Measurements from ENCODE around the gene AGPS. TPM values are rescaled to one million over a fixed set of nuclear protein-coding genes. Genes with fewer than 3 reads are reported as not detected.
"Not testable (repeated sequence)": the region's sequence is repeated elsewhere in the genome, so short reads cannot be mapped to it uniquely, and the experiment has no call there.

The AGPS gene
- total RNA-seq, 1 experiment from 2014 or later: 66.7 TPM

DNA sequence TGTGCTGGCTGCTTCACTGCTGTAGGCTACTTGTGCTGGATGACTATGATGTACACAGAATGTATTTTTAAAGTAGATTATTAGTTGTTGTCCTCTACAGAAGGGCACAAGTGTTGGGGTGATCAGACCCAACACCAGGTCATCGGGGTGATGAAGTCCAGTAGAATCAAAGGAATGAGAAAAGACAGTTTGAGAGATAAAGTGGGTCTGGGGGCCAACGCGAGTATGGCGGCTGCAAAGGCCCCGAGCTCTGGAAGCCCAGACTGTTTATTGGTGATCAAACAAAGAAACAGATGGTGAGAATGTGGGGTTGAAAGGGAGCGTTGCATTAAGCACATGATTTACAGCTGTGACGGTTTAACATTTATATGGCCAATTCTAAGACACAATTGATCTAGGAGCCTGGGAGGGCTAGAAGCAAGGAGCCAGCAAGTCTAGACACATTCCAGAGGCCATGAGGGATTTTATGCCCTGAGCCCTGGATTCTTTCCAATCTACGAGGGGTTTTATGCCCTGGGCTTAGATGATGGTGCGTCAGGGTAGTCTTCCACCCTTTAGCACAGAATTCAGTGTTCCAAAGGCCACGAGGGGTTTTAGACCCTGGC is 153.5 kb downstream of the AGPS start:
- no peaks in the 10 kb centered on the region for H3K4me1 ChIP-seq
- no peak overlapping the region for H3K27ac ChIP-seq
- H3K4me3 ChIP-seq: no peak overlapping the region
- no peaks in the 10 kb centered on the region for H3K36me3 ChIP-seq
- DNase-seq: no peak
- no peaks in the 10 kb centered on the region for H3K9me3 ChIP-seq (replicated peaks)
- no peaks in the 10 kb centered on the region for H3K27me3 ChIP-seq

DNA sequence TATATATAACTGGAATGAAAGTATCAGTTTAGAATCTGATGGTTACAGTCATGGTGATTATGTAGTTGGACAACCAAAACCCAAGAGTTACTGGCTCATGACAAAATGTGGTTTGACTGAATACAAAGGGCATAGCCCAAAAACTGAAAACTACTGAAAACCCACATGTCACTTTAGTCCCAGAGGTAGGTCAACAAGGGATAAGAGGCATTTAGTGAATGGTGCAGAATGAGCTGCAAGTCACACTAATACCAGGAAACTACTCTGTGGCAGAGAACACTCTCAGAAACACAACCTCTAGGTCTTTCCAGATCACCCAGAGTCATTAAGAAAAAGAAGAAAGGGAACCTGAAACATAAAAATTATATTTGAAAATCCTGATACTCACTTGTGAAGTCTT is 154.5 kb downstream of the AGPS start:
- no peak overlapping the region for H3K27ac ChIP-seq

DNA sequence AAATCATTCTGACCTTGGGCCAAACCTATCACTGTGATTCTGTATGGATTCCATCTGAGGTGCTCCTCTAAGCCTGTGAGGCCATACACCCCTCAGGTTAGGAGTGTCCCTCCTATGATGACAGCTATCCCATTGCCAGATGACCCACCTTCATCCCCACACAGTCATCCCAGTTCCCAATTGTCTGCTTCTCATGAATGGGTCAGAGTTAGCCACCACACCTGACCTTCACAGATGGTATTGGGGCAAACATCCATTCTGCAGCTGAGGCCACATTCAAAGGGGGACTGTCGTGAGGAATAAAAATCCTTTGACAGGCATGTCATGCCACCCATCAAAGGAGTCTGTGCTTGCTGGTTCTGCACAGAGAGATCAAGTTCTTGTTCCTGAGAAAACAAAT is 155.2 kb downstream of the AGPS start:
- Histone ChIP-seq H3K27me3 (no peaks in the 10 kb centered on the region), H3K4me1 (no peaks in the 10 kb centered on the region), H3K9me3 (replicated peaks) (no peaks in the 10 kb centered on the region), H3K36me3 (no peaks in the 10 kb centered on the region), H3K4me3 (no peak overlapping the region), H3K27ac (no peak overlapping the region)
- DNase-seq: no peak

More for the DNA sequence above, 154.5 kb downstream of the AGPS start:
- no peaks in the 10 kb centered on the region for H3K4me1 ChIP-seq
- H3K36me3 ChIP-seq: no peaks in the 10 kb centered on the region
- DNase-seq: no peak
- H3K9me3 ChIP-seq (replicated peaks): no peaks in the 10 kb centered on the region
- H3K27me3 ChIP-seq: no peaks in the 10 kb centered on the region
- H3K4me3 ChIP-seq: no peak overlapping the region

DNA sequence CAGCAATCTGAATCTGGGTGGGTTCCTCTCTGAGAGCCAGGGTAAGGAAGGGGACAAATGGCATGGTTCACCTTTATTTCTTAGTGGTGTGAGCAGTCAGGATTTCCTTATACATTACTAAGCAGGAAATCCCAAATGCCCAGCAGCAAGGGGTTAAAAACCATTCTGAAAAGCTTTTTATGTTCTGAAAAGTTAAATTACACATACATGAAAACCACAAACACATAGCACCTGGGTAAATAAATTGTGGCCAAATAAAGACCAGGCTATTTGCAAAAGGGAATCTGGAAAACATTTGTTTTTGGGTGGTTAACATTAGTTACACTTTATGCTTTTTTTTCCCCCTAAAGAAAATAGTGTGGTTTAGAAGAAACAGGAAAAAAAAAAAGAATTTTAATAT is 156.1 kb downstream of the AGPS start:
- no peaks in the 10 kb centered on the region for H3K27me3 ChIP-seq
- no peaks in the 10 kb centered on the region for H3K9me3 ChIP-seq (replicated peaks)
- no peak for DNase-seq
- no peaks in the 10 kb centered on the region for H3K36me3 ChIP-seq
- no peak overlapping the region for H3K4me3 ChIP-seq
- no peak overlapping the region for H3K27ac ChIP-seq
- H3K4me1 ChIP-seq: no peaks in the 10 kb centered on the region

DNA sequence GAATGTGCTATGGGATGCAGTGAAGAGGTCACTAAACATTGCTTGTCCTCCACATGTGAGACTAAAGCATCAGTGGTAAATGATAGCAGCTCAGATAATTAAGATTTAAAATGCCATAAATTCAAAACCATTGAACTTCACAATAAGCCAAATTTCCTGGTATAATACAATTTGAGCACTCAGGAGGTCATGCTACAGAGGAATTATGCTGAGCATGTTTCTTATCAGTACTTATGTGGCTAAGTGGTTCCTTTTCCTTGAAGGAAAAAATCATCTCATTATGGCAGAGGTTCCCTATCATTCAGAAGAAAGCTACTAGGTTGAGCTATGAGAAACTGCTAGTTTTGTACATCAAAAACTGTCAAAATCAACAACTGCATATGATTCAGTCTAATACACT is 156.6 kb downstream of the AGPS start:
- Histone ChIP-seq H3K27me3 (no peaks in the 10 kb centered on the region), H3K4me1 (no peaks in the 10 kb centered on the region; the same call in 1 of the 2 replicates), H3K27ac (no peak overlapping the region), H3K9me3 (replicated peaks) (no peaks in the 10 kb centered on the region), H3K4me3 (no peak overlapping the region), H3K36me3 (no peaks in the 10 kb centered on the region)
- no peak for DNase-seq

DNA sequence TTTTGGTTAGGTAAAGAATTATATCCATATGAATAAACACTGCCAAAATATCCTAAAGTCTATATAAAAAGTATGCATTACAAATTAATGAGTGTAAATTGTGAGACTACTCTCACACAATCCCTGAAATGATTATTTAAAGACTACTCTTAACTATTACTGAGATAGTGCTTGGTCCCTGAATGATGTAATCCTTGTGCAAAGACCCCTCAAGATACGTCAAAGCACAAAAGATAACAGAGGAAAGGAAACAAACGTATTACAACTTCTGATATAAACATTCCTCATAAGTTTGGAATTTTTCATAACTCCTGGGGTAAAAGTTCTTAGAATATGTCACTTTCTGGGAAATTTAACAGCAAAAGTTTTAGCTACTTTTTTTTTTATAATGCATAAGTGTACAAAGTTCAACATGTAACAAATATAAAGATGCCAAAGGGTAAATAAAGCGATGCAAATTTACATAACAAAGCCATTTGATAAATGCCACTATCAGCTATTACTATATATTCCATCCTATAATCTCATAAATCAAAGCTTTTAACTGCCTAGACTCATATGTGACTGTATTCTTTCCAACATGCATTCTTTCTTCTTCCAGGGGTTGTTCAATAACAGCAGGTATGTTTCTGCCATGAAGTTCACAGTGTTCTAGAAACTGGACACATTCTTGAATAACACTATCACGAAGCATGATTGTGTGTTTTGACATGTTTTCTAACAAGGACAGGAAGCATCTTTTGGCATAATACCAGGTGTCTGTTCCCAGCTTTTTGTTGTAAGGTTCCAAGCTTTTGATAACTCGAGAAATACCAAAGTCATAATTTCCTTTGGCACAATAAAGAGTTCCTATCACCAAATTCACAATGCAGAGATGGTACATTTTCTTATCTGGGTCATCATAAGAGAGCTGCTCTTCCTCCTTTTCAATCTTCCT is 158.0 kb downstream of the AGPS start:
- DNase-seq: no peak
- Histone ChIP-seq H3K27ac (no peak overlapping the region), H3K4me3 (no peak overlapping the region), H3K9me3 (replicated peaks) (no peaks in the 10 kb centered on the region), H3K36me3 (no peaks in the 10 kb centered on the region), H3K4me1 (no peaks in the 10 kb centered on the region; the same call in 1 of the 2 replicates), H3K27me3 (no peaks in the 10 kb centered on the region)

DNA sequence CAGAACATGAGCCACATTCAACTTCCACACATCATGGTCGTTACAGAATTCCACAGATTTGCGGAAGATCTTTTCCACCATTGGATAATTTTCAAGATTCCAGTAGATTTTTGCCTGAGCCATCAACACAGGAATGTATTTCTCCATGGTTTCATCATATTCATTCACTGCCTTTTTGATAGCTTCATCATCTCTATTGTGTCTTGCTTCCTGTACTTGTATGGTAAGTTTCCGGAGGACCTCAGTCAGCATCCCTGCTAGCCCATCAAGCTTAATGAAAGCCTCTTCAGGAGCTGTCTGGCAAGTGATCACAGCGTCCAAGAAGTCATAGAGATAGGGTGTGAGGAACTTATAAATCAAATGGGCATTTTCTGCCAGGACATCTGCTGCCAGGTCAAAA is 158.8 kb downstream of the AGPS start:
- not testable (repeated sequence) for DNase-seq; H3K36me3 ChIP-seq; H3K4me1 ChIP-seq; H3K27ac ChIP-seq; H3K9me3 ChIP-seq (replicated peaks); H3K4me3 ChIP-seq; H3K27me3 ChIP-seq

DNA sequence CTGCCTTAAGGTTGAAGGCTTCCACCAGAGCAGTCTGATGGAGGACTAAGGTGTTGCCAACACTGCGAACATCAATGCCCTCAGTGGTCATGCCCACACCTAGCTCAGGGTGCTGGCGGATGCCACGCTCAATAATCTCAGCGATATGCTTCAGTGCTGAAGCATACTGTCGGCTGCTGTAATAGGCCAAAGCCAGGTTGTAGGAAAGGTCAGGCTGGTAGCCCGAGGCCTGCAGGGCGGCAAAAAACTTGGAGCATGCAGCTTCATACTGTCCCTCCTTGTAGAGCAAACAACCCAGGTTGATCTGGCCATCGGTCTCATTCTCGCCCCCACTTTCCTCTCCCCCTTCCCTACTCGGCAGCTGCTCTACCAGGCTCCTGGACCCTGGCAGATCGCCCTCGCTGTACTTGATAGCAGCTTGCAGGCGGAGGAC is 159.4 kb downstream of the AGPS start:
- H3K9me3 ChIP-seq (replicated peaks): no peaks in the 10 kb centered on the region
- H3K4me1 ChIP-seq: no peaks in the 10 kb centered on the region; the same call in 1 of the 2 replicates
- DNase-seq: peak; percentile 82 to 86
- no peaks in the 10 kb centered on the region for H3K27me3 ChIP-seq
- no peaks in the 10 kb centered on the region for H3K36me3 ChIP-seq
- H3K27ac ChIP-seq: peak overlapping the region; percentile 98
- H3K4me3 ChIP-seq: peak overlapping the region; percentile 87

DNA sequence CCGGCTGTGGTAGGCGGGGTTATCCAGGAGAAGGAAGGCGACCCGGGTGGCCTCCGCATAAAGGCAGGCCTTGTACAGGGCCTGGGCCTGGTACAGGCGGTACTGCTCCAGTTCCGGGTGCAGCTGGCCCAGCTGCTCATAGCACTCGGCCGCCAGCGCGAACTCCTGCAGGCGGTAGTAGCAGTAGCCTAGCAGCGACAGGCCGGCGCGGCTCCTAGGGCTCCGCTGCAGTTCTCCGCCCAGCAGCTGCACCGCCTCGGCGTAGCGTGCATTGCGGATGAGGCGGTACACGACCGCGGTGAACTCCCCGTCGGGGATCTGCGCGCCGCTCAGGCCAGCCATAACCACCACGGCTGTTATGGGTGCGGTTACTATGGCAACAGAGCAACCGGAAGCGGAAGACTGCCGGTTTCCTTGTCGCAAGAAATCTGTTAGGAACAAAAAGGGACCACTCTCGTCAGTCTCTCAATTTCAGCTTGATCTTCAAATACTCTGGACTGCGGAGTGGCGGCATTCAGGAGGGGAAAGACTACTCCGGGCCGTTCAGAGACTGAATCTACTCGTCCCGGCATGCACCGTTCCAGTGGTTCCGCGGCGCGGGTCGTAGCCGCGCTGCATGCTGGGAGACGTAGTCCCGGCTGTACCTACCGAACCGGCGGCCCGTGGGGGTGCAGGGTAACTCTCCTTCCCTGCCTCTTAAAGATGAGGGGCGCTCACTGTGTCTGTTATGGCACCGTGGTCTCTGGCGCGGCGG is 160.0 kb downstream of the AGPS start:
- Histone ChIP-seq H3K27me3 (no peaks in the 10 kb centered on the region), H3K27ac (peak overlapping the region; percentile 98), H3K4me1 (no peaks in the 10 kb centered on the region; the same call in 1 of the 2 replicates), H3K4me3 (peak overlapping the region; percentile 87), H3K9me3 (replicated peaks) (no peaks in the 10 kb centered on the region), H3K36me3 (no peaks in the 10 kb centered on the region)
- peak; percentile 94 for DNase-seq

DNA sequence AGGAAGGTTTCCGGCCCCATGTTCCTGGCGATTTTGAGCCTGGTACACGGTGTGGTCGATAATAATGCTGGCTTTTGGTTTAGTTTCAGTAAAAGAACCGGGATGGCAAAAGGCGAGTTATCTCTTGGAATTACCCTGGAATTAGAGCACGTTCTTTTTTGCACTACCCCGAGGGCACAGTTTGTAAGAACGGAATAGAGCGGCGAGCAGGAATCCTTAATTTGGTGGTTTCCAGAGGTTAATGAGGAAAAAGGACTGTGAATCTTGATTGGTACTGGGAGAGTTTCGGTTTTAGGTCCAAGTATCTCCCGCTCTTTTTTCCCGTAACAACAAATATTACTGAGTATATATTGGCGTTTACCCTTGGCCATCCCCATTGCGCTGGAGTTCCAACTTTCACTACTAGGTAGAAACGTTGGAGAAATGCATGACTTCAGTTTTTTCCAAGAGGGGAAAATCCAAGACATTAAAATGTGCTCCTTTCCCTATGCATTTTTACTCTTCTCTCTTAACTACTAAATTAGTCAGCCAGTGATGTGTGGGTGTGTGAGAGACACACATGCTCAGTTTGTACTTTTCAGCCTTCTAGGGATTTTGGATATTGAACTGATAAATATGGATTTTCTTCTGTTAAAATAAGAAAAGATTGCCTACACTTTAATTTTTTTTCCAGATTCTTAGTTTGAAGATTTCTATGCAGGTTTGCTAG is 160.8 kb downstream of the AGPS start:
- H3K36me3 ChIP-seq: no peaks in the 10 kb centered on the region
- H3K27ac ChIP-seq: peak overlapping the region; percentile 98
- DNase-seq: no peak
- H3K9me3 ChIP-seq (replicated peaks): no peaks in the 10 kb centered on the region
- H3K27me3 ChIP-seq: no peaks in the 10 kb centered on the region
- peak overlapping the region; percentile 87 for H3K4me3 ChIP-seq
- no peaks in the 10 kb centered on the region; the same call in 1 of the 2 replicates for H3K4me1 ChIP-seq

DNA sequence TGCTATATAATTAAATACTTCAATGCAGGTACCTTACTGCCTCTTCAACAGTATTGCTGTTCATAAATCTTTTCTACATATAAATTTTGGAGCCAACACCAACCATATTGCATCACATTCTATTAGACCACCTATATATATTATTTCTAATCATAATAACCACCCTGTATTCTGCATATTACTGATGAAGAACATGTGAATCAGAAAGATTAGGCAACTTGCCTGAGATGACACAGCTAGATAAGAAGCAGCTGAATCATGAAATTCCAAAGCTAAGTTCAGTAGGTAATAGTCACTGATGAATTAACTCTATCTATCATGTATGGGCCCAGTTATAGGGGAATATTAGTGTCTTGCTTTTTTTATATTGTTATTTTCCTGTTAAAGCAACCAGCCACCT is 161.8 kb downstream of the AGPS start:
- no peak overlapping the region for H3K4me3 ChIP-seq
- H3K4me1 ChIP-seq: no peaks in the 10 kb centered on the region; the same call in 1 of the 2 replicates
- H3K9me3 ChIP-seq (replicated peaks): no peaks in the 10 kb centered on the region
- H3K36me3 ChIP-seq: no peaks in the 10 kb centered on the region
- DNase-seq: no peak
- no peak overlapping the region for H3K27ac ChIP-seq
- H3K27me3 ChIP-seq: no peaks in the 10 kb centered on the region

DNA sequence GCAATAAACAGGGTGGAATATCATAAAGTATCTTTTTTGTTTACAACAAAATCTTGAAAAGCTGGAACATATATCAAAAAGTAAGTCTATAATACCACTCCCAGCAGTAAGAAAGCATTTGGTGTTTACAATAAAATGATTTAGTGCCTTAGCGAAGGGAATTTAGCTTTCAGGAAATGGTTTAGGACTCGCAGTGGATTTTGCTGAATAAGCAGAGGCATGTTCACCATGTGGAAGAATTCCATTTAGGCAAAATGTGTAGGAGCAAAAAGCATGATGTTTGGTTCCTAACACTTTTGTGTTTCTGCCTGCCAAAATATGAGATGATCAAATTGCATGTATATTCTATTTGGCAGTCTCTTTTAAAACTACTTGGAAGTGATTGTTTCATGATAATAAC is 163.6 kb downstream of the AGPS start:
- no peaks in the 10 kb centered on the region; the same call in 1 of the 2 replicates for H3K4me1 ChIP-seq
- H3K36me3 ChIP-seq: no peaks in the 10 kb centered on the region
- H3K9me3 ChIP-seq (replicated peaks): no peaks in the 10 kb centered on the region
- no peak for DNase-seq
- no peaks in the 10 kb centered on the region for H3K27me3 ChIP-seq
- H3K4me3 ChIP-seq: no peak overlapping the region
- no peak overlapping the region for H3K27ac ChIP-seq

DNA sequence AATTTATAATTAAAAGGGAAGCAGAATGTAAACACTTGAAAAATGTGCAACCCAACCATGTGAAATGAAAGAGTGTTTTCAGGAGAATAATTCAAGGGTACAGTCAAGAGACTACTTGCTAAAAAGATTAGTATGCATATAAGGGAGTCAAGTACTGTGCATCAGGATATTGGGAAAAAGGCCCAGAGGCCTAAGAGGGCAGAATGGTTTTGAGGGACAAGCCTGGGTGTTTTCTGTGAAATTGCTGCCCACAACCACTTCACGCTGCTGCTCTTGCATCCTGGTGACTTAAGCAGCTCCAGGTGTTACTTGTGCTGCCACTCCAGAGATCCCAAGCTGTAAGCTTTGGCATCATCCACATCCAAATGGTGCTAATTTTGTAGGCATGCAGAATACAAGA is 165.2 kb downstream of the AGPS start:
- Histone ChIP-seq H3K27ac (no peak overlapping the region), H3K27me3 (no peaks in the 10 kb centered on the region), H3K4me1 (no peaks in the 10 kb centered on the region; the same call in 1 of the 2 replicates), H3K4me3 (no peak overlapping the region), H3K36me3 (no peaks in the 10 kb centered on the region), H3K9me3 (replicated peaks) (no peaks in the 10 kb centered on the region)
- DNase-seq: no peak

DNA sequence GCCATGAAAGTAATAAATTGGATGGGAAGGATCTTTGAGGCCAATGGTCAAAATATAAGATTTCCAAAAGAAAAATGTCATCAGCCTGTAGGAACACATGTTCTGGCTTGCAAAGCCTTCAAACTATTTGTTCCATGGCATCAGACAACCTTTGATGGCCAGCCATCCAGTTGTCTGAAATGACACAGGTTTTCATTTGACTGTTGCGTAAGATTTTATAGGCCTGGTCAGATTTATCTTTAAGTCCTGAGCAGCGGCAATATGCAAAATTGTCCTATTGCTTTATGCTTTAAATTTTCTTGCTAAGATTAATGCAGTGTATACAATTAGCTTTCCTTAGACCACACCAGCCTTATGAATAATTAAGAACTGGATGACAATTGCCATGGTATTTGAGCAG is 167.1 kb downstream of the AGPS start:
- H3K27ac ChIP-seq: no peak overlapping the region
- H3K27me3 ChIP-seq: no peaks in the 10 kb centered on the region
- no peak for DNase-seq
- H3K4me3 ChIP-seq: no peak overlapping the region
- H3K36me3 ChIP-seq: no peaks in the 10 kb centered on the region
- H3K4me1 ChIP-seq: no peaks in the 10 kb centered on the region
- no peaks in the 10 kb centered on the region for H3K9me3 ChIP-seq (replicated peaks)
